ENCODE data around the gene CATSPERD.

DNA sequence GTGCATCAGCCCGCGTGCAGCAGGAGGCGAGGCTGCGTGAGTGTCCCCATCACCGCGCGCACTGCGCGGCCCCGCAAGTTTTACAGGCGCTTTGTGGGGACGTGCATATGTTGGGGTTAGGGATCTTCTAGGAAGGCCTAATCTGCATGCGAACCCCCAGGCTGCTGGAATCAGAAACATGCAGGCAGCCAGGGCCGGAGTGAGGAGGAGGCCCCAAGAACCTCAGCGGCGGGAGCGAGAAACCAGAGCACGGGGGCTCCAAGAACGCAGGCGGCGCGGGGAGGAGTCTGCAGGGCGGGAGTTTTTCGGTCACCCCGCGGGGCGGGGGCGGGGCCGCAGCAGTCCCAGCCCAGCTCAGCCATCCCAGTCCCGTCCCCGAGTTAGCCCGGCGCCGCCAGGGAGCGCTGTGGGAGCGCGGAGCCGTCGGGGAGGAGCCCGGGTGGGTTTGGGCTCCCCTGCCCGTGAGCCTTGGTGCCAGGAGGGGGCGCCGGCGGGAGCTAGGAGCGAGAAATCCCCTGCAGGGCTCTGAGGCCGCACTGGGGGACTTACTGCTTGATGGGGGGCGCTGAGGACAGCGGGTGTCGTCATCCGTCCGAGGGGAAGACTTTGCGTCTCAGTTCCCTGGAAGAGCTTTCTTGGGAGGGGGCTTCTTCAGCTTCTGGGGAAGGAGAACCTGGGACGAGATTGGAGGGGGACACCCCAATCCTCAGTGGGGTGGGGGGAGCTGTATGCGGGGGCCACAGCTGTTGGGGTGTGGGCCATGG is 83.5 kb downstream of the CATSPERD start:
- TF ChIP-seq, protein P1, sequence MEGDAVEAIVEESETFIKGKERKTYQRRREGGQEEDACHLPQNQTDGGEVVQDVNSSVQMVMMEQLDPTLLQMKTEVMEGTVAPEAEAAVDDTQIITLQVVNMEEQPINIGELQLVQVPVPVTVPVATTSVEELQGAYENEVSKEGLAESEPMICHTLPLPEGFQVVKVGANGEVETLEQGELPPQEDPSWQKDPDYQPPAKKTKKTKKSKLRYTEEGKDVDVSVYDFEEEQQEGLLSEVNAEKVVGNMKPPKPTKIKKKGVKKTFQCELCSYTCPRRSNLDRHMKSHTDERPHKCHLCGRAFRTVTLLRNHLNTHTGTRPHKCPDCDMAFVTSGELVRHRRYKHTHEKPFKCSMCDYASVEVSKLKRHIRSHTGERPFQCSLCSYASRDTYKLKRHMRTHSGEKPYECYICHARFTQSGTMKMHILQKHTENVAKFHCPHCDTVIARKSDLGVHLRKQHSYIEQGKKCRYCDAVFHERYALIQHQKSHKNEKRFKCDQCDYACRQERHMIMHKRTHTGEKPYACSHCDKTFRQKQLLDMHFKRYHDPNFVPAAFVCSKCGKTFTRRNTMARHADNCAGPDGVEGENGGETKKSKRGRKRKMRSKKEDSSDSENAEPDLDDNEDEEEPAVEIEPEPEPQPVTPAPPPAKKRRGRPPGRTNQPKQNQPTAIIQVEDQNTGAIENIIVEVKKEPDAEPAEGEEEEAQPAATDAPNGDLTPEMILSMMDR (IDR thresholded peaks at IDR 0.05): peak; percentile 96 to 100 (median 99)
- peak in 2 of 3 donors; percentile 19 to 26 for TF ChIP-seq POLR2A (IDR thresholded peaks at IDR 0.05)

Measured in body of pancreas (tissue), 4 donors.